HG02798 (cell line): ENCODE measurements around the gene STRN3.
A peak's percentile ranks its signal among the peaks of the same experiment; 100 is the strongest.

Source experiments
- ATAC-seq: cut with Tn5 transposase; IDR thresholded peaks from one replicate; pipeline ENCODE4 v1.9.1; 2021; ENCODE audit warnings: mild to moderate bottlenecking; ENCODE audit not compliant: unreplicated experiment, poor library complexity

Gene STRN3

DNA sequence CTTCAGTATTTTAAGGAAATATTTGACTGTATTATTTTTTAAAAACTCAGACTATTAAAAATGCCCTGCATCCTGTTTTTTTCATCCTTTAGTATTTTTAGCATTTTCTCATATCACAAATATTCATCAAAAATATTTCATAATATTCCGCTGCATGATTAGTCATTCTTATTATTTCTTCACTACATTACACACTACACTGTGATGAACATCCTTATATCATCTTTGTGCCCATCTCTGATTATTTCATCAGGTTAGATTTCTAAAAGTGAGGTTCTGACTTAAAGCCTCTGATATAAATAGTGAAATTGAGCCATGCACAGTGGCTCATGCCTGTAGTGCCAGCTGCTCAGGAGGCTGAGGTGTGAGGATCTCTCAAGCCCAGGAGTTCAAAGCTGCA lies 143.7 kb downstream of the STRN3 start:
- no peak for ATAC-seq

DNA sequence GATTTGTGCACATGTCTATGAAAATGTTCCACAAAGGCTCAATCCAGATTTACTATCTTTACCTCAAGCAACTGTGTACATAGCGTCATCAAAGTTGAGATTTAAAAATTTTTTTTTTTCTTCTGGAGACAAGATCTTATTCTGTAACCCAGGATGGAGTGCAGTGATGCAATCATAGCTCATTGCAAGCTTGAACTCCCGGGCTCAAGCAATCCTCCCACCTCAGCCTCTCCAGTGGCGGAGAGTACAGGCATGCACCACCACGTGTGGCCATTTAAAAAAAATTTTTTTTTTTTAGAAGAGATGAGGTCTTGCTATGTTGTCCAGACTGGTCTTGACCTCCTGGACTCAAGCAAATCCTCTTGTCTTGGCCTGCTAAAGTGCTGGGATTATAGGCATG lies 149.5 kb downstream of the STRN3 start:
- ATAC-seq = no peak

DNA sequence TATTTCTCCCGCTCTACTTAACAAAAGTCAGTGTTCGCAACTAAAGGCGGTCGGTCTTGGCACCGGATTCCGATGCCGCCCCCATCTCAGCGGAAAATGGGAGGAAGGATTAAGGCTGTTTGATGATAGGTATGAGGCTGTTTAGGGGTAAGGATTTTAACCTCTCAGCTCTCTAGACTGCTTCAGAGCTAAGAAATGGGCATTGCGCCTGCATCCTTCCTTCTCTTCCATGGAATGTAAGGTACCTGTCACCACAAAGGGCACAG lies 150.5 kb downstream of the STRN3 start:
- no peak for ATAC-seq

DNA sequence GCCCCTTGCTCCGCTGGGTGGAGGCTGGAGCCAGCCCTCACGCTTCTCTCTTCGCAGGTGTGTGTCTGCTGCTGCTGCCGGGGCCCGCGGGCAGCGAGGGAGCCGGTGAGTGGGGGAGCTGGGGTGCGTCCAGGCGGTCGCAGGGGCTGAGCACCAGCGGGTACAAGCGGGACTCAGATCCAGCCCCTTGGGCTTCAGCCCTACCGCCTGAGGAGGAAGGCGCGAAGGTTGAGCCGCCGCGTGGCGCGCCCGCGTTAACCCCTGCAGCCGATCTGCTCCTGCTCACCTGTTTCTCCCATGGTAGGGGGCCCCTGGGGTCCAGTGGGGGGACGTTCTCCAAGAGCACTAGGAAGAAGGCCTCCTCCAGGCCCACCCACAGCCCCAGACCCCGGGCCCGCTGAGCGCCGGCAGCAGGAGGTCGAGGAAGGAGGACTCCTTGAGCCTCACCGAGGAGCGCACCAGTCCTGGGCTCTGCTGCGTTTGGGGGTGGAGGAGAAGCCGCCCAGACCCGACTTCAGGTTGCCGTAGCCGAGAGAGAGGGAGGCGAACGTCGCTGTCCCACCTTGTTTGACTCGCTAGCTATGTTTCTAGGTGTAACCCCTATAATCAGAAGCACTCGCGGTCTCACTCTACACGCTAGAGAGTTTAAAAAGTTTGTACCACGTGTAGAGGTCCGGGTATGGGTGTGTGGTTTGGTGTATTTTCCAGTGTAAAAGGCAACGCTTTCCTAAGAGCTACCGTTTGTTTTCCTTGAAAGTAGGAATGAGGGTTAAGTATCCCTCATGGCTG lies 151.0 kb downstream of the STRN3 start:
- ATAC-seq = peak; percentile 28

DNA sequence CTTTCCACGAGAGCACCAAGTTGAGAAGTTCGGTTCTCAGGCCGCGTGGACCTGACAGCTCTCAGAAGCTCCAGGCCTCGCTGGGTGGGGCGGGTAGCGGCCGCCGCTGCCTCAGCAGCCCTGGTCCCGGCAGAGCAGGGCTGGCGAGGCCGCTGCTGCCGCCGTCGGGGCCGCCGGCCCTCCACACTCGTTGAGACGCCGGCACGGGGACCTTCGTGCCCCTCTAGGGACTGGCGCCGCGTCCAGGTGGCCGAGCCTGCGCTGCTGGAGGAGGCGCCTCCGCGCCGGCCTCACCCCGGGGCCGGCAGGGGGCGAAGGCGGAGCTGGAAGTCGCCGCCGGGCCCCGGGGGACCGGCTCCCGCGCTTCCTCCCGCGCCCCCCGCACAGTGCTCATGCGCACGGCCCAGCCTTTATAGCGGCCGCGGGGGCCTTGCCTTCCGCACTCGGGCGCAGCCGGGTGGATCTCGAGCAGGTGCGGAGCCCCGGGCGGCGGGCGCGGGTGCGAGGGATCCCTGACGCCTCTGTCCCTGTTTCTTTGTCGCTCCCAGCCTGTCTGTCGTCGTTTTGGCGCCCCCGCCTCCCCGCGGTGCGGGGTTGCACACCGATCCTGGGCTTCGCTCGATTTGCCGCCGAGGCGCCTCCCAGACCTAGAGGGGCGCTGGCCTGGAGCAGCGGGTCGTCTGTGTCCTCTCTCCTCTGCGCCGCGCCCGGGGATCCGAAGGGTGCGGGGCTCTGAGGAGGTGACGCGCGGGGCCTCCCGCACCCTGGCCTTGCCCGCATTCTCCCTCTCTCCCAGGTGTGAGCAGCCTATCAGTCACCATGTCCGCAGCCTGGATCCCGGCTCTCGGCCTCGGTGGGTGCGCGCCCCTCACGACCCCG lies 151.8 kb downstream of the STRN3 start, which contains the start of gene COCH:
Gene COCH (plus strand): TSS at position 440 of the 879 bp plus-strand sequence. CDS start 380 bp downstream, at position 820.
- peak; percentile 85 for ATAC-seq

DNA sequence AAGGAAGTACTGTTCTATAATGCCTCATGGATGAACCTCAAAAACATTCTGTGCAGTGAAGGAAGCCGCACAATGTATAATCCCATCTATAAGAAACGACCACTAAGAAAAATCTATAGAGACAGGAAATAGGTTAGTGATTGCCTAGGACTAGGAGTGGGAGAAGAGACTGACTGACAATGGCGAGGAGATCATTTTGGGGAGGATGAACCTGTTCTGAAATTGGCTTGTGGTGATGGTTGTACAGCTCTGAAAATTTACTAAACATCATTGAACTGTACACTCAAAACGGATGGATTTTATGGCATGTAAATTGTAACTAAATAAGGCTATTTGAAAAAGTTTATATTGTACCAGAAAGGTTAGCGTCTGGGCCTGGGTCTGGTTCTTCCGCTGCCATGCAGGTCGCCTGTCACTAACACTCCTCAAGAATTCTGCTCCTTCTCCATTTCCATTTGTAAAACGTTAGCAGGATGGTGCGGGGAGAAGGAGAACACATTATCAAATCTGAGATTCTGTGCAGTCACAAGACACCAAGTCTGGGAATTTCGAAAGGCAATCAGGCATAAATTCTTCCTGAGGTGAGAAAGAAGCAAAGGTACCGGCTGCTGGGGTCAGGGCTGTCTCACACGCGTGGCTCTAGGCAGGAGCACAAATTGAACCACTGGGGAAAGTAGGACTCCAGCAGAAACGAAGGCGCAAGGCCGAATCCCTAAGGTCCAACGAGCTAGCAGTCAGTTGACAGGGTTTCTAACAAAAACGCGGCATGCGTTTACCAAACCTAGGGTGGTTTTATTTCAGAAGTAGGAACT lies 152.7 kb downstream of the STRN3 start:
- ATAC-seq = no peak

DNA sequence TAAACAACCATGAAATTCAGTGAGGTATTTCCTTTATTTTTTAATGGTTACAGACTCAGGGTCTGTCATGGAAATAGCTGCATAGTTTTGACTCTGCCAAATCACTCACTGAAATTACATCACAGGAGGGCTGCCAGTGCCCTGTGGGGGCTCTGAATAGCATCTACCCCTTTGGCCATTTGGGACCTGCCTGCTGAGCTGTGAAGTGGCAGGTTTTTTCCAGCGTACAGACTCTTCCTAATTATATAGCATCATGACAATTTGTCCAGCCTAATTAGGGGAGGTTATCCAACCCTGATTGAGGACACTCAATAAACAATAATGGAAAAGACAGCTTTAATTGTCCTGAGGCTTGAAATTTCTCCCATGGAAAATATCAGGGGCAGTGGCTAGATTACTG lies 153.6 kb downstream of the STRN3 start:
- ATAC-seq = no peak

DNA sequence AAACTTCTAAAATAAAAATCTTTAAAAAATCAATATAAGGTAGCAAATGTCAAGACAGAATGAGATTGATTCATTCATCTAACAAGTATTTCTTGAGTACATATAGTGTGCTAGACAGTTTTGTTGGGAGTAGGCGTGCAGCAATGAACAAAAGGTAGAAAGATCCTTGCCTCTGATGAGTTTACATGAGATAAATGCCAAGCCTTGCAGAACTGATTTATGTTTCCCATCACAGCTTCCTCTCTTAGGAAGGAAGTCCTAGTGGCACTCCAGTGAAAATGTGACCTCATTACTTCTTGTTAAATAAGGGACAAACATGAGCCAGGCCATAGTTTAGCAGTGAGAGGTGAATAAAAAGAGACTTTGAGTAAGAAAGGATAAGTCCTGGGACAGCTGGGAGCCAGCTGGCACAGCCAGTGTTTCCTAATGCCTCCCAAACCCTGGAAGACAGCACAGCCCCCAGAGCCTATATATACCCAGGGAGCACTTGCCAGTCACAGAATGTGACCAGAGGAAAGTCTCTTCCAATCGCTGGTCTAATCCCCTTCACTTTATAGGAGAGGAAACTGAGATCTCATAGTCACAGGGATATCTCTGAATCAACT lies 156.5 kb downstream of the STRN3 start:
- no peak for ATAC-seq

DNA sequence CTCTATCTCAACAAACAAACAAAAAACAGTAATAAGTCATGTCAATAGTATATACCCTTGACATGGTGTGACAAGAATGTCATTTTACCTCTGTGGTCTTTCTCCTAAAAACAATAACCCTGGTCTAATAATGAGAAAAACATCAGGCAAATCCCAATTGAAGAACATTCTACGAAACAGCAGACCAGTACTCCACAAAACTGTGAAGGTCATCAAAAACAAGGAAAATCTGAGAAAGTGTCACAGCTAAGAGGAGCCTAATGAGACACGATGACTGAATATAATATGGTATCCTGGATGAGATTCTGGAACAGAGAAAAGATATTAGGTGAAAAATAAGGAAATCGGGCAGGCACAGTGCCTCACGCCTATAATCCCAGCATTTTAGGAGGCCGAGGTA lies 157.4 kb downstream of the STRN3 start:
- ATAC-seq = no peak

DNA sequence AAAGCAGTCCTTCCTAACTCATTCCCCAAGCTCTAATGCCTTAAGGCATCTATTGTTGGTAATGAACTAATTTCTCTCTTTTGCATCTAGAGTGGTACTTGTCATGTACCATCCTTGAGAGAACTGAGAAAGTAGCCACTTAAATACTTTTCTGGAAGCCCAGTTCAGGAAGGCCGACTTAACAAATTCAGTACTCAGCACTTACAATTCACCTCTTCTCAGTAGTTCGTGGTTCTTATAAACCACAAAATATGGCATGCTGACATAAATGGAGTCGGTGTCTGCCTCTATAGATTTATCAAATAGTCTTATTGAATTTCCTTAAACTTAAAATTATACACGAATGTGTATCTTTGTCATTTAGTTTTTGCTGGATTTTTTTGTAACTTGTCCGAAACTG lies 161.2 kb downstream of the STRN3 start:
- ATAC-seq = no peak

DNA sequence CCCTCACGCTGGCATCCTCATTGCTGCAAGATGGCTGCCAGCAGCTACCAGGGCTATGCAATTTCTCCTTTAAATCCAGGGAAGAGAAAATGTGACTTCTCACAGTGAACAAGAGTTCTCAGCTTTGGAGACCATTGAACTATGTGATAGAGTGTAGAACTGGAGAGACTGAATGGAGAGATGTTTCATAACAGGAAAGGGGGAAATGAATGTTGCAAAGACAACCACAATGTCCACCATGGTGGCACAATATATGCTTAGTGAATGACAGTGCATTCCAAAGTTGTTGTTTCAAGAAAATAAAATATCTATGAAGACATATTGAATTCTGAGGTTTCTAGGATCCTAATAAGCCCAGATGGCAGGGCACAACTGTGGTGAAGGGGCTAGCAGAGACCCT lies 165.0 kb downstream of the STRN3 start:
- no peak for ATAC-seq

DNA sequence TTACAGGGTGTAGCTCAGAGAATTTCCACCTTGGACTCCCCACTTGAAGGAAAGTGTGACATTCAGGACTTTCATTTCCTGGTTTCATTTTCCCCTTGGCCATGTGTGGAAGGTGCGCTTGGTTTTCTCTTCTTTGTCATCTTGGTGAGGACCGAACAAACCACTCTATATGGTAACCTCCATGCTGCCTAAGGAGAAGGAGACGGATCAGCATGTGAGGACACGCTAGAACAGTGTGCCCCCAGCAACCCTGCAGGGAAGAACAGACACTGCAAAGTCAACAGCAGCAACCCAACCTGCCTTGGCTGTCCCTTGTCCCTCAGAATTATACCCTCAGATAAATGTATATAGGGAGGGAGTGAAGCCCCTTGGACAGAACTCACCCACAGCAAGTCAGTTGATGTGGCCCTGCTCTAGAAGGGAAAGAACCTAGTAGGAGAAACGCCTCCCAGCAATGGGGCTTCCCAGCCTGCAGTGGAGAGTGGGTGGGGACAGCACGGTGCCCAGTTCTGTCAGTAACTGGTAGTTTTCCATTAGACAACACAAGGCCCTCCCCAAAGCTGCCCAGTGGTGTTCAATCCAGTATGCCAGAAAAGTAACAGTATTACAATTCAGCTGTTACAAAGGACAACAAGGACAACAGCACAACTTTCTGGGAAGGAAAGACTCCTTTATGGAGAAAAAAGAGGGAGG lies 170.7 kb downstream of the STRN3 start:
- ATAC-seq = peak; percentile 69

DNA sequence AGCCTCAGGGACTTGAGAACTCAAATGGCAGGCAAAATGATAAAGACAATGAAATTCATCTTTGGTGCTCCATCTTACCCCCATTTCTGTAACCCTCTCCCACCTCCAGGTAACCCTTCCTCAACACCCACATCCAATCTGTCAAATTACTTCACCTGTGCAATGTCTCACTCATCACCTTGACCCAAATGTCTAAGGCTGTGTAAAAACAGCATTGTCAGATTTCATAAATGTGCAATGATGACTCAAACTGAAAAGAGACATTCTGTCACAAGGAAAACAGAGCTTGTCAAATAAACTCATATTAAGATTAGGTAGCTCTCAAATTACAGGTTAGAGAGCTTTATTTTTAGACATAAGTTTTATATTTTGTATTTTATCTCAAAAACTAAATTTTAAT lies 171.7 kb downstream of the STRN3 start:
- peak; percentile 38 for ATAC-seq

DNA sequence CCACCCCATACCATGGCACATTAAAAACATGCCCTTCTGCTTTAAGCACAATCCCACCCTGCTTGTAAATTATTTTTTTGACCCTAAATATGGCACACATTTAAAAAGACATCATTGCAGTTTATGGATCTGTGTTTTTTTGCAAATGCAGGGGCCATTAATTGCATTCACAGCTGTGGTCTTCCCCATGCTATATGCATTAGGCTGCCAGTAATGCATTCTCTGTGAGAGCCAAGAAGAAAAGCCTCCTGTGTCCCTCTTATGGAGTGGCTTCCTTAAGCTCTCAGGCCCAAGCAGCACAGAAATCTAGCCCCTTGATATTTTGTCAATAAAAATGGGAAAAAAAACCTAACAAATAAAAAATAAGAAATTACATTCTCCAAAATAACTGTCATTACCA lies 172.2 kb downstream of the STRN3 start:
- ATAC-seq = no peak

DNA sequence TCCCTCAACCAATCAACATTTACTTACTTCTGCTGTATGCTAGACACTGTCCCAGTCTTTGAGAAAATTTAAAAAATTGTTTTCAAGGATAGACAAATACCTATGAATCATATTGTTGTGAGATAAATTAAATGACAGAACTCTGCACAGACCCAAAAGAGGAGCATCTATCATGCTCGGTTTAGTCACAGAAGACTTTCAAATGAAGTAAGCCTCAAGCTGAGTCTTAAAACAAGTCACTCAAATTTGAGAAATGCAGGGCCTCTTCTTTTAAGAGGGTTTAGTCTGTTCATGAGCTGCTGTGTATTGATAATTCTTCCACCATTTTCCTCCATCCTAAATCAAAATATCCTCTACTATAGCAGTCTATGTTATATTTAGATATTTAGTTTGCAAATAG lies 176.2 kb downstream of the STRN3 start:
- no peak for ATAC-seq

DNA sequence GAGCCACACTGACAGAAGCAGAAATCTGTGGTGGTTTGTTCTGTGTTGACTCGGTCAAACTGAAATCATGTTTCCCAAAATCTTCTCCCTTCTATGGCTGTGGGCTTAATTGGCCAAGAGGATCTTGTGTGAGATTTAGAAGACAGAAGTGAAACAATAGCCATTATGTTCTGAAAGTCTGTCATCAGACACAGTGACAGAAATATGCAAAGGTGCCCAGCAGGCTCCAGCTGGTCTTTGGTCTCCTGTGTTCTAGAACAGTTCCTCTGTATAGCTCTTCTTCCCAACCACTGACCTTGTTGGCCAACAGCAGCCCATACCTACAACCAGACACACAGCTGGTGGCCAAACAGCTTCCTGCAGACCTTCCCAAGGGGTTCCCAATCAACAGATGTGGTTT lies 176.8 kb downstream of the STRN3 start:
- peak; percentile 94 for ATAC-seq

DNA sequence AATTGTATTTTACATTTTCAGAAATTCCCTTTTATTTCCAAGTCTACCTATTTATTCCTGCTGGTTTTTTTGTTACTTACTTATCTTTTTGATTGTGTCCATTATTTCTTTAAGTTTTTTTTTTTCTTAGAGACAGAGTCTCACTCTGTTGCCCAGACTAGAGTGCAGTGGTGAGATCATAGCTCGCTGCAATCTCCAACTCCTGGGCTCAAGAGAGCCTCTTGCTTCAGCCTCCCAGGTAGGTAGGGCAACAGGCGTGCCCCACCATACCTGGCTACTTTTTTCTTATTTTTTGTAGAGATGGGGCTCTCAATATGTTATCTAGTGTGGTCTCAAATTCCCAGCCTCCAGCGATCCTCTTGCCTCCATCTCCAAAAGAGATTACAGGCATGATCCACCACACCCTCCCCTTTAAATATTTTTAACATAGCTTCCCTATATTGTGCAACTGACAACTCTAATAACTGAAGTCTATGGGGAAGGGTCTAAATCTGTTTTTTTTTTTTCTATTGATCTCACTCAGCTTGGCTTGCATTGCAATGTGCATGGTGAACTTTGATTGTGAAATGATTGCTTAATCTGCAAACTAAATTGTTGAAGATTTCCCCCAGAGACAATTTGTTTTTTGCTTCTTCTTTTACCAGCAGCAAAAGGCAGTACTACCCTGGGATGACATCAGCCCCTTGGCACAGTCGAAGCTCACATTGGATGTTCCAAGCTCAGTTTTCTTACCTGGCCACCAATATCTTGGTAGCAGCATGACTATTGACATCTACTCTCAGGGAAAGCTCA lies 177.5 kb downstream of the STRN3 start:
- no peak for ATAC-seq
